ENCODE results near the gene ALPI. TPM values are rescaled to one million over a fixed set of nuclear protein-coding genes. Genes with fewer than 3 reads are reported as not detected.
A peak's percentile ranks its signal among the peaks of the same experiment; 100 is the strongest.
"Not testable (repeated sequence)": the region's sequence is repeated elsewhere in the genome, so short reads cannot be mapped to it uniquely, and the experiment has no call there.

Gene ALPI
- total and polyA plus RNA-seq, 5 donors: not detected

- not testable (repeated sequence) for ATAC-seq
Measured at GRCh38 chr2:232443669-232444408, 12.1 kb upstream of the ALPI start.

GRCh38 chr2:232444409-232445148, 11.4 kb upstream of the ALPI start:
- intact Hi-C loops (cut with DNase I): loop anchor here in 2 of 4 donors (5.0 kb wide), 2 partner anchors 78 to 537 kb away; partner anchors contain the start of gene PRSS56 (in 2 of the 2)

More at GRCh38 chr2:232443669-232444408, 12.1 kb upstream of the ALPI start:
- not testable (repeated sequence) for H3K4me1 ChIP-seq (ENCODE audit: control insufficient read depth, insufficient read depth, low read length); H3K27ac ChIP-seq (ENCODE audit: low read length); DNase-seq; H3K27me3 ChIP-seq (ENCODE audit: control insufficient read depth, insufficient read depth); H3K4me3 ChIP-seq (ENCODE audit: low read length); H3K9me3 ChIP-seq (ENCODE audit: control insufficient read depth, low read length)
- intact Hi-C loops (cut with DNase I): loop anchor here in 1 of 4 donors (5.0 kb wide), 1 partner anchor 537 kb away; no protein-coding TSS in a partner anchor
- 73% methylated on average over 14 of the region's 21 CpGs for WGBS

DNA sequence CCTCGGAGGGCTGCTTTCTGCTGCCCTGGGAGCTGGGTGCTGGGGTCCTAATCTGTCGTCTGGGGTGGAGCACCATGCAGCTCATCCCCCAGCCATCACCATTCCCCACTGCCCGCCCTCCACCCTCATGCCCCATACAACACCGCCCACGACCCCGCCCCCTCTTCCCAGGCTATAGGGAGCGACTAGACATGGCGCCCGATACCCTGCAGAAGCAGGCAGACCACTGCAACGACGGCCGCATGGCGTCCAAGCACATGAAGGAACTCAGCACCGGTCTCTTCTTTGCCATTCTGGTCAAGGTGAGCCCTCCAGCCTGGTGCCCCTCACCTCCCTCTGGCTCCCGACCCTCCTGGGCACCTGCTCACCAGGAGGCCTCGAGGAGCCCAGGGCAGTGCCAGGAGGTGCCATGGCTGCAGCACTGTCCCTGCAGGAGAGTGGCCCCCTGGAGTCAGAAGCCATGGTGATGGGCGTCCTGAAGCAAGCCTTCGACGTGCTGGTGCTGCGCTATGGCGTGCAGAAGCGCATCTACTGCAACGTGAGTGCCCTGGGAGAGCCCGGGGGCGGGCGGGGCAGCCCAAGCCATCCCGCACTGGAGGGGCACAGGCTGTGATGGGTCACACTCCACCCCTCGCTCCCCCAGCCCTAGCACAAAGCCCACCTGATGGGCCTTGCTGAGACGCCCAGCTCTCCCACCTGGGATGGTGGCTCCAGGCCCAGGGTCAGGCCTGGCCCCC, 10.6 kb upstream of the ALPI start:
- ATAC-seq; DNase-seq; H3K9me3 ChIP-seq (ENCODE audit: control insufficient read depth, low read length); H3K4me1 ChIP-seq (ENCODE audit: control insufficient read depth, insufficient read depth, low read length); H3K4me3 ChIP-seq (ENCODE audit: low read length); H3K27ac ChIP-seq (ENCODE audit: low read length); H3K27me3 ChIP-seq (ENCODE audit: control insufficient read depth, insufficient read depth): not testable (repeated sequence)
- intact Hi-C loops (cut with DNase I): loop anchor here in 2 of 4 donors (5.0 kb wide), 1 partner anchor 77 kb away; the partner anchor contains the start of gene PRSS56 (in 2 of the 2)
- 83% methylated on average over 26 of the region's 29 CpGs for WGBS

More at GRCh38 chr2:232444409-232445148, 11.4 kb upstream of the ALPI start:
- no peaks in the 10 kb centered on the region for H3K27me3 ChIP-seq (ENCODE audit: control insufficient read depth, insufficient read depth)
- no peaks in the 10 kb centered on the region for H3K9me3 ChIP-seq (ENCODE audit: control insufficient read depth, low read length)
- 80% methylated on average over 21 of the region's 21 CpGs for WGBS
- ATAC-seq (no peak), DNase-seq (peak in 2 of 3 donors; percentile 42 to 66)
- no peak overlapping the region for H3K27ac ChIP-seq (ENCODE audit: low read length)
- H3K4me1 ChIP-seq (ENCODE audit: control insufficient read depth, insufficient read depth, low read length): no peaks in the 10 kb centered on the region
- no peak overlapping the region for H3K4me3 ChIP-seq (ENCODE audit: low read length)

GRCh38 chr2:232446266-232446777, 9.6 kb upstream of the ALPI start:
- not testable (repeated sequence) for H3K4me3 ChIP-seq (ENCODE audit: low read length); H3K9me3 ChIP-seq (ENCODE audit: control insufficient read depth, low read length); H3K27me3 ChIP-seq (ENCODE audit: control insufficient read depth, insufficient read depth); H3K27ac ChIP-seq (ENCODE audit: low read length); H3K4me1 ChIP-seq (ENCODE audit: control insufficient read depth, insufficient read depth, low read length)
- intact Hi-C loops (cut with DNase I): loop anchor here in 3 of 4 donors (2.0 to 5.0 kb wide), 2 partner anchors 76 kb away; partner anchors contain the start of gene PRSS56 (in 2 of the 3)
- peak in 1 of 3 donors; percentile 66 for DNase-seq
- peak in 1 of 2 donors; percentile 9 for ATAC-seq
- WGBS: 33% methylated on average over 7 of the region's 9 CpGs

DNA sequence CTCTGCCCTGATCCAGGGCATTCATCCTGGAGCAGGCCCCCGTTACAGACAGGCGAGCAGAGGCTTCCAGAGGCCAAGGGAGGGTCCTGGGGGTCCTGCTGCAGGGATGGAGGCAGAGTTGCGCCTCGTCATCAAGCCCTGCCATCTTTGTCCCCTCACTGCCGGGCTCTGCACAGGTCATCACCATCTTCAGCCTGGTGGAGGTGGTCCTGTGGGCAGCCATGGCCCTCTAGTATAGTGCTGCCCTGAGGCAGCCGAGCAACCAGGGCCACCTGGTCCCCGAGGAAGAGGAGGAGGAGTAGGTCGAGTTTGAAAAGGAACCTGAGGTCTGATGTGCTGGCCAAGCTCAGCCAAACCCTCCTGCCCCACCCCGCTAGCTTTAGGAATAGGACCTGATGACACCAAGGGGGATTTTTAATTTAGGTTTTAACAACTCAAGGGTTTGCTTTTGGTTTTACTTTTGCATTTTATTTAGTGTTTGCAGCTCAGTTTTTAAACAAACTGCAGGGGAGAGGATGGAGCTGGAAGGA, 8.8 kb upstream of the ALPI start:
- ATAC-seq (no peak), DNase-seq (no peak)
- intact Hi-C loops (cut with DNase I): loop anchor here in 3 of 4 donors (2.0 to 5.0 kb wide), 2 partner anchors 75 to 76 kb away; partner anchors contain the start of gene PRSS56 (in 2 of the 3)
- H3K27ac ChIP-seq (ENCODE audit: low read length): no peak overlapping the region
- no peaks in the 10 kb centered on the region for H3K9me3 ChIP-seq (ENCODE audit: control insufficient read depth, low read length)
- H3K4me1 ChIP-seq (ENCODE audit: control insufficient read depth, insufficient read depth, low read length): no peaks in the 10 kb centered on the region
- WGBS: 81% methylated on average over 9 of the region's 9 CpGs
- H3K4me3 ChIP-seq (ENCODE audit: low read length): no peak overlapping the region
- H3K27me3 ChIP-seq (ENCODE audit: control insufficient read depth, insufficient read depth): no peaks in the 10 kb centered on the region

DNA sequence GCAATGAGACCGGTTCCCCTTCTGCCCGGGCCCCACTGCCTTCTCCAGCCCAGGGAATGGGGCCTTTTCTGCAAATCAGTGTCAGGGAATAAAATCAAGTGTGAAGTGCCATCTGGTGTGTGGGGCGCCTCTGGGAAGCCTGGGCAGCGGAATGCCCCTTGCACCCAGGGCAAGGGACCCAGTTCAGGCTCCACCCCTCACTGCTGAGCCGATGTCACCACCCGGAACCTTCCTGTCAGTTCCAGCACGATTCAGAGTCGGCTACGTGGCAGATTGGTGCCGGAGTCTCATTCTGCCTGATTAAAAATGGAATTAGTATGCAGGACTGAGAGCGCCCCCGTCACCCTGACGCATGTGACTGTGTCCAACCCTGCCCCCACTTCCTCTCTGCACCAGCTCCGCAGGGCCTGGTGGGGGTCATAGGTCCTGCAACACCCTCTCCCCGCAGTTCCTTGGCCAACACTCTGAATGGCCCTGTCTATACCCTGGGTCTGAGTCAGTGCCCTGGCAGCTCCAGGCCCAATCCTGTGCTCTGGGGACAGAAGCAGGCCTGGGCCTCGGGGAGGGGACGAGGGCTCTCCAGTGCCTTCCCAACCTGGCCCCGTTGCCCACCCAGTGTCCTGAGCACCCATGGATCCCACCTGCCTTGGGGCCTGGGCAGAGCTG, 8.2 kb upstream of the ALPI start:
- Histone ChIP-seq H3K27ac (ENCODE audit: low read length) (no peak overlapping the region), H3K9me3 (ENCODE audit: control insufficient read depth, low read length) (no peaks in the 10 kb centered on the region), H3K4me1 (ENCODE audit: control insufficient read depth, insufficient read depth, low read length) (no peaks in the 10 kb centered on the region), H3K4me3 (ENCODE audit: low read length) (no peak overlapping the region), H3K27me3 (ENCODE audit: control insufficient read depth, insufficient read depth) (no peaks in the 10 kb centered on the region)
- 75% methylated on average over 18 of the region's 18 CpGs for WGBS
- DNase-seq (no peak), ATAC-seq (no peak)
- intact Hi-C loops (cut with DNase I): loop anchor here in 3 of 4 donors (2.0 to 5.0 kb wide), 2 partner anchors 75 kb away; partner anchors contain the start of gene PRSS56 (in 2 of the 3)

DNA sequence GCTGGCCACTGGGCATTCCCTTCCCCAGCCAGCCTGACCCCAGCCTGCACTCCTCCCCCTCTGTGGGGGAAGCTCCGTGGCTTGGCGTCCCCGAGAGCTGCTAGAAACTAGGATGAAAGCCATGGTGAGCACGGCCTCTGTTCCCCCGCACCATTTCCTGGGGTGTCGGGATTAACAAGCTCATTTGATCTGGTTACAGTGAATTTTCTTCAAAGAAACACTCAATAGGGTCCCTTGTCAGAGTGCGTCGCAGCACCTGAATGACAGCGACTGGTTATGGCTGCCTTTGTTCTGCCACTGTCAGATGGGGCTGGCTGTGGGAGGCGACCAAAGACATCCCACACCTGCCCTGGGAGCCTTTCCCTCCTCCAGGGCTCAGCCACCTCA, 7.7 kb upstream of the ALPI start:
- Histone ChIP-seq H3K4me3 (ENCODE audit: low read length) (no peak overlapping the region), H3K27me3 (ENCODE audit: control insufficient read depth, insufficient read depth) (no peaks in the 10 kb centered on the region), H3K4me1 (ENCODE audit: control insufficient read depth, insufficient read depth, low read length) (no peaks in the 10 kb centered on the region), H3K27ac (ENCODE audit: low read length) (no peak overlapping the region), H3K9me3 (ENCODE audit: control insufficient read depth, low read length) (no peaks in the 10 kb centered on the region)
- WGBS: 63% methylated on average over 10 of the region's 10 CpGs
- DNase-seq: no peak
- no peak for ATAC-seq
- intact Hi-C loops (cut with DNase I): loop anchor here in 2 of 4 donors (5.0 kb wide), 1 partner anchor 74 kb away; the partner anchor contains the start of gene PRSS56 (in 2 of the 2)

- Histone ChIP-seq H3K27me3 (ENCODE audit: control insufficient read depth, insufficient read depth) (no peaks in the 10 kb centered on the region), H3K27ac (ENCODE audit: low read length) (no peak overlapping the region), H3K4me3 (ENCODE audit: low read length) (no peak overlapping the region), H3K4me1 (ENCODE audit: control insufficient read depth, insufficient read depth, low read length) (no peaks in the 10 kb centered on the region), H3K9me3 (ENCODE audit: control insufficient read depth, low read length) (no peaks in the 10 kb centered on the region)
- no peak for DNase-seq
- ATAC-seq: no peak
- intact Hi-C loops (cut with DNase I): loop anchor here in 2 of 4 donors (5.0 kb wide), 1 partner anchor 72 kb away; the partner anchor contains the start of gene PRSS56 (in 2 of the 2)
- WGBS: 63% methylated on average over 12 of the region's 12 CpGs
Measured at GRCh38 chr2:232449964-232450363, 6.0 kb upstream of the ALPI start.

- H3K27ac ChIP-seq (ENCODE audit: low read length); H3K4me1 ChIP-seq (ENCODE audit: control insufficient read depth, insufficient read depth, low read length); H3K9me3 ChIP-seq (ENCODE audit: control insufficient read depth, low read length); DNase-seq; ATAC-seq; H3K27me3 ChIP-seq (ENCODE audit: control insufficient read depth, insufficient read depth); intact Hi-C loops (cut with DNase I); H3K4me3 ChIP-seq (ENCODE audit: low read length): not testable (repeated sequence)
- WGBS: 74% methylated on average over 3 of the region's 3 CpGs
Measured at GRCh38 chr2:232451645-232452044, 4.3 kb upstream of the ALPI start.

DNA sequence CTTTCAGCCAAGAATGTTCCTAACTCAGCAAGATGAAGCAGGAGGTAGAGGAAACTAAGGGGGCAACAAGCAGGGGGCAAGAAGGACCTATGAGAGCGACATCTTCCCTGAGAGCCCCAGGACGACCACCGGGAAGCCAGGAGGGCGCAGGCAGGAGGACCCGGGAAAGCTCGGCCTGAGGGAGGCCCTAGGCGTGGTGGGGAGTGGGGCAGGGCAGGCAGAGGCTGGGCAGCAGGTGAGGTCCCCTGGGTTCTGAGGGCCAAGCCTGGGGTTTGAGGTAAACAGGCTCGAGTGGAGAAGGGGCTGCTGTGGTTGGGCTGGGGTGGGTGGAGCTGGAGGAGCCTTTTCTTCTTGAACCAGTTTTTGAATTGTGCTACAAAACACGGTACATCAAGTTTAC, 1.3 kb upstream of the ALPI start:
- H3K4me1 ChIP-seq (ENCODE audit: control insufficient read depth, insufficient read depth, low read length): no peaks in the 10 kb centered on the region
- no peak overlapping the region for H3K27ac ChIP-seq (ENCODE audit: low read length)
- H3K9me3 ChIP-seq (ENCODE audit: control insufficient read depth, low read length): no peaks in the 10 kb centered on the region
- H3K27me3 ChIP-seq (ENCODE audit: control insufficient read depth, insufficient read depth): no peaks in the 10 kb centered on the region
- no peak overlapping the region for H3K4me3 ChIP-seq (ENCODE audit: low read length)
- intact Hi-C loops (cut with DNase I): no loop called here
- DNase-seq: no peak
- no peak for ATAC-seq
- WGBS: 85% methylated on average over 9 of the region's 9 CpGs

Data from right cardiac atrium (tissue), 5 donors.